ENCODE data around the gene TMEM200C. TPM values are rescaled to one million over a fixed set of nuclear protein-coding genes. Genes with fewer than 3 reads are reported as not detected.

TMEM200C gene
- total RNA-seq, 1 donor: not detected

- TF ChIP-seq CTCF (IDR thresholded peaks at IDR 0.05; ENCODE audit: insufficient read depth, low read depth, low read length): no peak
- no peak overlapping the region for H3K4me3 ChIP-seq (ENCODE audit: low read depth, low read length)
- no peak for DNase-seq (ENCODE audit: low read depth)
These were observed 54.8 kb downstream of the TMEM200C start for GRCh38 chr18:5840547-5840946.

GRCh38 chr18:5840025-5840424, 55.3 kb downstream of the TMEM200C start:
- H3K4me3 ChIP-seq (ENCODE audit: low read depth, low read length): no peak overlapping the region
- DNase-seq (ENCODE audit: low read depth): no peak
- no peak for TF ChIP-seq CTCF (IDR thresholded peaks at IDR 0.05; ENCODE audit: insufficient read depth, low read depth, low read length)

GRCh38 chr18:5839102-5839501, 56.2 kb downstream of the TMEM200C start:
- no peak for TF ChIP-seq CTCF (IDR thresholded peaks at IDR 0.05; ENCODE audit: insufficient read depth, low read depth, low read length)
- no peak overlapping the region for H3K4me3 ChIP-seq (ENCODE audit: low read depth, low read length)
- DNase-seq (ENCODE audit: low read depth): no peak

Small RNAs within 50 kb of the gene (small RNA-seq; reads per million reads assigned to genes)
- not detected for gene MIR3976

Data from fibroblast of villous mesenchyme (primary cell).